ENCODE data around the gene CLDN3. TPM values are rescaled to one million over a fixed set of nuclear protein-coding genes. Genes with fewer than 3 reads are reported as not detected.

Gene CLDN3
- total RNA-seq, 1 donor from 2014 or later = not detected

Other genes starting within 250 kb of the CLDN3 start
- 44.6 TPM for gene BAZ1B, start 248.0 kb downstream of the CLDN3 start, total RNA-seq
- gene BCL7B, start 212.6 kb downstream of the CLDN3 start, total RNA-seq = 80.7 TPM
- 7.8 TPM for gene TBL2, start 191.7 kb downstream of the CLDN3 start, total RNA-seq
- gene MLXIPL, start 145.7 kb downstream of the CLDN3 start, total RNA-seq = 9.6 TPM
- 3.3 TPM for gene VPS37D, start 102.4 kb downstream of the CLDN3 start, total RNA-seq
- 13.2 TPM for gene DNAJC30, start 86.8 kb downstream of the CLDN3 start, total RNA-seq
- gene BUD23, start 86.7 kb downstream of the CLDN3 start, total RNA-seq = 79.8 TPM
- gene STX1A, start 50.6 kb downstream of the CLDN3 start, total RNA-seq = 3.0 TPM
- gene ABHD11, start 31.5 kb downstream of the CLDN3 start, total RNA-seq = 24.0 TPM
- not detected for gene CLDN4, start 60.7 kb upstream of the CLDN3 start, total RNA-seq
- 0.27 TPM for gene METTL27, start 72.2 kb upstream of the CLDN3 start, total RNA-seq
- not detected for gene TMEM270, start 90.9 kb upstream of the CLDN3 start, total RNA-seq